ENCODE results near the gene NUP88.

NUP88 gene

GRCh38 chr17:5379351-5380107 is 39.9 kb downstream of the NUP88 start:
- DNase-seq (ENCODE audit: low read depth): no peak
- no peak overlapping the region for H3K4me3 ChIP-seq (ENCODE audit: control insufficient read depth, low read depth, low read length)
- TF ChIP-seq CTCF (IDR thresholded peaks at IDR 0.05; ENCODE audit: control insufficient read depth, insufficient read depth, low read depth, low read length, missing control alignments): no peak

GRCh38 chr17:5378566-5379207 is 40.8 kb downstream of the NUP88 start:
- no peak for TF ChIP-seq CTCF (IDR thresholded peaks at IDR 0.05; ENCODE audit: control insufficient read depth, insufficient read depth, low read depth, low read length, missing control alignments)
- no peak overlapping the region for H3K4me3 ChIP-seq (ENCODE audit: control insufficient read depth, low read depth, low read length)
- DNase-seq (ENCODE audit: low read depth): no peak

- TF ChIP-seq CTCF (IDR thresholded peaks at IDR 0.05; ENCODE audit: control insufficient read depth, insufficient read depth, low read depth, low read length, missing control alignments): no peak
- no peak overlapping the region for H3K4me3 ChIP-seq (ENCODE audit: control insufficient read depth, low read depth, low read length)
- no peak for DNase-seq (ENCODE audit: low read depth)
These were observed 46.4 kb downstream of the NUP88 start for GRCh38 chr17:5373112-5373511.

GRCh38 chr17:5370411-5370810 is 49.1 kb downstream of the NUP88 start:
- TF ChIP-seq CTCF (IDR thresholded peaks at IDR 0.05; ENCODE audit: control insufficient read depth, insufficient read depth, low read depth, low read length, missing control alignments): no peak
- no peak for DNase-seq (ENCODE audit: low read depth)
- H3K4me3 ChIP-seq (ENCODE audit: control insufficient read depth, low read depth, low read length): no peak overlapping the region

- no peak for TF ChIP-seq CTCF (IDR thresholded peaks at IDR 0.05; ENCODE audit: control insufficient read depth, insufficient read depth, low read depth, low read length, missing control alignments)
- DNase-seq (ENCODE audit: low read depth): no peak
- no peak overlapping the region for H3K4me3 ChIP-seq (ENCODE audit: control insufficient read depth, low read depth, low read length)
These were observed 53.6 kb downstream of the NUP88 start for GRCh38 chr17:5365831-5366230.

- no peak overlapping the region for H3K4me3 ChIP-seq (ENCODE audit: control insufficient read depth, low read depth, low read length)
- DNase-seq (ENCODE audit: low read depth): no peak
- TF ChIP-seq CTCF (IDR thresholded peaks at IDR 0.05; ENCODE audit: control insufficient read depth, insufficient read depth, low read depth, low read length, missing control alignments): no peak
These were observed 54.8 kb downstream of the NUP88 start for GRCh38 chr17:5364696-5365095.
